ENCODE data around the gene SLC24A3.

GRCh38 chr20:19660808-19661378 lies 448.5 kb downstream of the SLC24A3 start:
- no peak for TF ChIP-seq CTCF (IDR thresholded peaks at IDR 0.05)
- no peak for TF ChIP-seq EP300 (IDR thresholded peaks at IDR 0.05)
- no peak for TF ChIP-seq POLR2A (IDR thresholded peaks at IDR 0.05)
- no peak for TF ChIP-seq POLR2AphosphoS5 (IDR thresholded peaks at IDR 0.05)

Data from sigmoid colon (tissue), 4 donors.